NCI-H82 treated with DMSO at 0.1 percent for 48 hours (cell line): ENCODE measurements around the gene POMC.
"Not testable (repeated sequence)": the region's sequence is repeated elsewhere in the genome, so short reads cannot be mapped to it uniquely, and the experiment has no call there.

Experiments used
- DNase-seq: peaks from one replicate; lab custom pipeline; 2025; ENCODE audit not compliant: unreplicated experiment; lab: John Stamatoyannopoulos, UW

The POMC gene

DNA sequence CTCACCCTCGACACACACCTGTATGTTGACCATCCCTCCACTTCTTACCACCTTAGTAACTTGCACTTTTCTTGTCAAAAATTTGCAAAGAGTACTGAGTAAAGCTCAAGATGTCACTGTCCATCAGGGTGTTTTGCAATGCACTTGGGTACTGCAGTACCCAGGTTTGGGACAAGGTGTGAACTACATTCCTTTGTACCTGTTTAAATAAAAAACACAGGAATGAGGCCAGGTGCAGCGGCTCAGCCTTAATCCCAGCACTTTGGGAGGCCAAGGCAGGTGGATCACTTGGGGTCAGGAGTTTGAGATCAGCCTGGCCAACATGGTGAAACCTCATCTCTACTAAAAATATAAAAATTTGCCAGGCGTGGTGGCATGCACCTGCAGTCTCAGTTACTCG, 27.8 kb downstream of the POMC start:
- not testable (repeated sequence) for DNase-seq

DNA sequence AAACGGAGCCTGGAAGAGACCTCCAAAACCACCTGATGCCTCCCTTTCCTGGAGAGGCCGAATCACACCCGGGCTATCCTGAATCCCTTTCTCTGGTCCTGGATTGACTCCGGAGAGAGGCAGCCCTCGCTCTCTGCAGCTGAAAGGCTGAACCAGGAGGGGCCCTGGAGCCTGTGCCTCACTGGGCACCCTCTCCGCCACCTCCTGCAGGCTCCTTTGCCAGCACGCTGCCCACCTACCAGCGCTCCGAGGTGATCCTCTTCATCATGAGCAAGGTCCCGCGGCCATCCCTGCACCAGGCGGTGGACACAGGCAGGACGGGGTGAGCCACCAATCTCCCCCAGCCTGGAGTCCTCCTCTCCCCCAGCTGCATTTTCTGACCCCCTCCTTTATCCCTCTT, 35.7 kb downstream of the POMC start:
- DNase-seq = no peak

DNA sequence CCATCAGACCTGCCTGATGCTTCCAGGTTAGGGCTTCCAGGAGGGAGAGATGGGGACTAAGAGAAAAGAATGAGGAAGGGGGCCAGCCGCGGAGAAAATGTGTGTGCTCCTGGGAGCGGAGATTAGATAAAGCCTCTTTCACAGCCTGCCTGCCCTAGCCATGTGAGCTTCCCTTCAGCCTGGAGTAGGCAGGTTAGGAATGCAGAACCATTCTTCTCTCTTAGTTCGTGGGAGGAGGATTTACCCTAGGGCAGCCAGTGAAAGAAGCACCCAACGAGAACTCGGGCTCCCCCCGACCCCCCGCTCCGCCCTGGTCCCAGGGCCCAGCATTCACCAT, 36.1 kb downstream of the POMC start:
- DNase-seq = no peak

DNA sequence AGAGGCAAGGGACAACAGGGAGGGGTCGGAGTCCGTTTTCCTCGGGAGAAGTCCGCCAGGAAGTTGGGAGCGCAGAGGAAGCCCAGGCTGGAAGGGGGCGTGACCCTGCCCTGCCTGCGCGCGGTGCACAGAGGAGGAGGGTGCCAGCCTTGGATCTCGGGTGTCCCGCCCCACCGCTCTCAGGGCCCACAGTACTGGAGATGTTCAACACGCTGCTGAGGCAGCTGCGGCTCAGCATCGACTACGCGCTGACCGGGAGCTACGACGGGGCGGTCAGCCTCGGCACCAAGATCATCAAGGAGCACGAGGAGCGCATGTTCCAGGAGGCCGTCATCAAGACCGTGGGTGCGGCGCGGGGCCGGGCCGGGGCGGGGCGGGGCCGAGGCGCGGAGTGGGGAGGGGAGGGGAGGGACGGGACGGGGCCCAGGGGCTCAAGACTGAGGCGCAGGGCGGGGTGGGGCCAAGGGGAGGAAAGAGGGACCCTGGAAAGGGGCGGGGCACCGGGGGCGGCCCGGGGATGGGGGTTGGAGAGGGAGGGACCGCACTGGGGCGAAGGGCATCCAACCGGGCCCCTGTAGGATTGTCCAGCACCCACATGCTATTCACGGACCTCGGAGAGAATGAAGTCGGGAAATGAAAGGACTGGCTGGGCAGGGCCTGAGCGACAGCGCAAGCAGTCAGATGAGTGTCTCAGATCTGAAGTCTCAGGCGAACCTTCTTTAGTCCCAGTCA, 36.6 kb downstream of the POMC start:
- DNase-seq = no peak

DNA sequence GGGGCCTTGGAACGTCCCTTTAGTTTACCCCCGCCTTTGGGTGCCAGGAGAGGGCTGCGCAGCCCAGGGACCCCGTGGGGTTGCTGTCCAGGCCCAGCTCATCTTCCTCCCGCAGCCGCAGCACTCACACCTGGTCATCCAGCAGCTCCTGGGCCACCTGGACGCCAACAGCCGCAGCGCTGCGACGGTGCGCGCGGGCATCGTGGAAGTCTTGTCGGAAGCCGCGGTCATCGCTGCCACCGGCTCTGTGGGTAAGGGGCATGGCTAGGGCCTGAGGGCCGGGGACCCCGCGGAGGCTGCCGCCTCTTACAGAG, 37.2 kb downstream of the POMC start:
- no peak for DNase-seq

DNA sequence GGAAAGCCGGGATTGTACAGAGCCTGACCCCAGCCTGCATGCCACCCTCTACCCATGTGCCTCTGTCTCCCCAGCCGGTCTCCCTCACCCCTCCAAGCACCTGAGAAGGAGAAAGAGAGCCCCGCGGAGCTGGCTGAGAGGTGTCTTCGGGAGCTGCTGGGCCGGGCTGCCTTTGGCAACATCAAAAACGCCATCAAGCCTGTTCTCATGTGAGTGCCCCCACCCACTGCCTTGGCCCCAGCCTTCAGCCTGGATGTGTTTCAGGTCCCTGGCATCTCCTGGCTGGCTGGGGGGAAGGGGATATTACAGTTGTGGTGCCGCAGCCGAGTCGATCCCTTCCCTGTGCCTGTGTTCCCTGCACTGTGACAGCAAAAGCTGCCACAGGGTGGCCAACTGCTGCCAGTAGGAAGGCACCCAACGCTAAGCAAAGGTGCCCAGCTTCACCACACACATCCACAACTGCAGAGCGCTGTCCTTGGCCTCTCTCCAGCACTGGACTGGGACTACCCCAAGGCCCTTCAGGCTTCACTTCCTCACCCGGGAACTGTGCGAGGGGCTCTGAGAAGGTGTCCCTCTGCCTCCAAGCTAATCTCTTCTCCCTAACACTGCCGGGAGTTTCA, 38.4 kb downstream of the POMC start:
- no peak for DNase-seq

DNA sequence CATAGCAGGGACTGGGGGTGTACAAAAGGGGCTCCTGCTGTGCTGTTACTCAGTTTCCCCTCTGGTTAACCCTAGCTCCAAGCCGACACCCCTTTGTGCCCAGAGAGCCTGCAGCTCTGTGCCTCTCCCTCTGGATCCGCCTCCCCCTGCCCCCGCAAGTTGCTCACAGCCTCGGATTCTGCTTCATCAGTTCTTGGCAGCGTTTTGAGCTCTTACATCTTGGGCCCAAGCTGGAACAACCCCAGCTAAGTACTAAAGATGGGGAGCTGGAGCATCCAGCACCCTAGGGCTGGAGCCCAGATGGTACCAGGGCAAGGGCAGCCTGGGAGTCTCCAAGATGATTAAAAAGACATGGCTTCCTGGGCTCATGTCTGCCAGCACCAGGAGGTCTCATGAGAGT, 40.7 kb downstream of the POMC start:
- no peak for DNase-seq

DNA sequence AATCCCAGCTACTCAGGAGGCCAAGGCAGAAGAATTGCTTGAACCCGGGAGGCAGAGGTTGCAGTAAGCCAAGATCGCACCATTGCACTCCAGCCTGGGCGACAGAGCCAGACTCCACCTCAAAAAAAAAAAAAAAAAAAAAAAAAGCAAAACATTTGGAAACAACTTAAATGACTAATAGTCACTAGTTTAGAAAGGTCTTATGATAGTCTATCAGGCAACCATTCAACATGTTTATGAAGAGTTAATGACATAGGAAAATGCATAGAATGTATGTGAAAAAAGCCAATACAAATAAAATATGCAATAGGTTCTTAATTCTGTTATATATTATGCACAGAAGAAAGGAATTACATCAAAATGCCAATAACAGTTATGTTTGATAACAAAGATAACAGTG, 41.3 kb downstream of the POMC start:
- not testable (repeated sequence) for DNase-seq

DNA sequence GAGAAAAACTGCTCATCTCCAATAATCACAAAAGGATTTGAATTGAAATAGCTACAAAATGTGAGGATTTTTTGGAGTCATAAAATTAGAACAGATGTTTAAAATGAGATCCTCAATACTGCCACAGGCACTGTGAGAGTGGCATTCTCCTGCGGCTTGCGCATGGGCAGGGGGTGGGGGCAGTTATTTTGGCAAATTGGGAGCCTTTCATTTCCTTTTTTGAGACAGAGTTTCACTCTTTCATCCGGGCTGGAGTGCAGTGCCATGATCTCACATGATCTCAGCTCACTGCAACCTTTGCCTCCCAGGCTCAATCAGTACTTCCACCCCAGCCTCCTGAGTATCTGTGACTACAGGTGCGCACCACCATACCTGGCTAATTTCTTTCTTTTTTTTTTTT, 42.4 kb downstream of the POMC start:
- DNase-seq = no peak

DNA sequence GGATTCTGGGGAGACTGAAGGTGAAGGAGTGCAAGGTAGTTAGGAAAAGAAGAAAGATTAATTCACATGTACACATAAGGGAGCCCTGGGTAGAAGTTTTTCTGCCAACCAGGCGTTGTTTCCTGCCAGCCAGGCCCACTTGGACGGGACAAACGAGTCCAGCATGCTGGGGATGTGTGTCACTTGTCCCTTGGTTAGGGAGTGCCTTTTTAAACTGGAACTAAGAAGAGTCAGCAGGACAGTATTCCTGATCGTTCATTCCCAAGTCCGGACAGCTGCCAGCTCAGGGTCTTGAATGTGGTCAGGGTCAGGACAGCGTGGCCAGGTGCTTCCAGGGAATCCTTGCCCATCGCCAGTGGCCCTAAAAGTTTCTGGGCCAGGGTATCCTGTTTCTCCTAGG, 43.2 kb downstream of the POMC start:
- no peak for DNase-seq

DNA sequence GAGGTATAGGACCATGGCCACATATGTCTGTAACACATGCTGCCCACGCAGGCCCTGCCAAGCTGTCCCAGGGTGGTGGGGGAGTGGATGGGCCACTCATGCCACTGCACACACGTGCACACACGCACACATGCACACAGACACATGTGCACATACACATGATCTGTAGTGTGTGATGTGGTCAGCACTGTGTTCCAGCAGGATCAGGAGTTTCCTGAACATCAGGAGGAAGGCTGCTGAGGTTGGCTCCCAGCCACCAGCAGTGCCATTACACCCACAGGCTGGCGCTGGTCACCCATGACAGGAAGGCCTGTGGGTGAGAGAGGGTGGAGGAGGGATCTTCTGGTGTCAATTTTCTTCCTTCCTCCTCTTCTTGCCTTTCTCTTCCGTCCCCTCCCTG, 44.7 kb downstream of the POMC start:
- no peak for DNase-seq

DNA sequence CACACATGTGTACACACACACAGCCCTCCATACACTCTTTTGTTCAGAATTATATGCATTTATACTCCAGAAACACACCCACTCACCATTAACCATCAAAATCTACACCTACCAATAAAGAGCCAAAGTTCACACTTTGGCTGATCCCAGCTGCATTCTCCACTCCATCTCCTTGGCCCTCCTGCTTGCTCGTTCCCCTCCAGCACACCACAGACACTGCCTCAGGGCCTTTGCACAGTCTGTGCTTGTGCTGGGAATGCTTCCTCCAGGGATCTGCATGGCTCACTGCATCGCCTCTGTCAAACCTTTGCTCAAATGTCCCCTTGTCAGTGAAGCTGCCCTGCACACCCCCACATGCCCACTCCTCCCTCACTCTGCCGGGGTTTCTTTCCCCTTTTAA, 46.0 kb downstream of the POMC start:
- no peak for DNase-seq

DNA sequence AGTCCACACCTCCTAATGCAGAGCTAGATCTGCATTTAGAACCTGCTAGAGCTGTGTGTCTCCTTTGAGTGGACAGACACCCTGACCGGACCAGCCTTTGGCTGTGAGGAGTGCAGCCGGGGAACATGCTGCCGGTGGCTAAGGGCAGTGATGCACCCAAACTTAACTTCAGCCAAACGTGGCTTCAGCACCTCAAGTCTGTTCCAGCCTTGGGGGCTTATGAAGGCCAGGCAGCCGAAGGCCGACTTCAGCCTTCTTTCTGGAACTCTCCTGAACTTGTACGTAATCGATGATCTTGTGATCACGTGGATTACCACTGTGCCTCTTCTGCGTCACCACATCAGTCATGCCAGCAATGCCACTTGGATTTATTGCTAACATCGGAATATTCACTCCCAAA, 49.1 kb downstream of the POMC start:
- DNase-seq = no peak

DNA sequence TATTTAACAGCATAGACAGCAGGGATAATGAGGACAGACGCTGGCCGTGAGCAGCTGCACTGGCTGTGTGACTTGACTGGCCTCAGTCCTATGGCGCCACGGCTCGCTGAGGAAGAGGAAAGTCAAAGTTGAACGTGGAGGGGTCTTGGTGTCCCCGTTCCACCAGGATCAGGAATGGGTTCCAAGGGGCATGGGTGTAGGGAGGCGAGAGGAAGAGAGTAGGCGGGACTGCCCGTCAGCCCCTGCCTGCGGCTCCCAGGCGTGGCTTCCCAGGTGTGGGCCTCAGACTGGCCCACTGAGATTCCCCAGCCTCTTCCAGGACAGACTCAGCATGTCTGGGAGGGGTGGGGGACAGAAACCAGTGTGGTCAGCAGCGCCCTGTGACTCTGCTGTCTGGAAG, 51.4 kb downstream of the POMC start:
- no peak for DNase-seq

DNA sequence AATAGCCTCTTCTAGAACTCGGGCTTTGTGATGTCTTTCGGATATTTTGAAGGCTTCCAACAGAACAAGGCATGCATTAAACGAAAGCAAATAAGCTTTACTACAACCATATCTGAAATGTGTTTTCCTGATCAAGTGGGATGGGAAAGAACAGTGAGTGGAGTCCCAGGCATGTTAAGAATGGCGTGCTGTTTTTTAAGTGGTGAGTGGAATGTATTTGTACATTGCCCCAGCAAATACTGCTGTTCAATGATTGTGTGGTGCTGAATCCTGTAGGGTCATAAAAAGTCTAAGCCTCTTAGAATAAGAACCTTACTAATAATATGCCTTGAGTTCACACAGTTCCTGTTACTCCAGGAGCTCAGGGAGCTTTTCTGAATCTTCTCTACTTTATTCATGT, 52.5 kb downstream of the POMC start:
- peak; percentile 35 for DNase-seq

DNA sequence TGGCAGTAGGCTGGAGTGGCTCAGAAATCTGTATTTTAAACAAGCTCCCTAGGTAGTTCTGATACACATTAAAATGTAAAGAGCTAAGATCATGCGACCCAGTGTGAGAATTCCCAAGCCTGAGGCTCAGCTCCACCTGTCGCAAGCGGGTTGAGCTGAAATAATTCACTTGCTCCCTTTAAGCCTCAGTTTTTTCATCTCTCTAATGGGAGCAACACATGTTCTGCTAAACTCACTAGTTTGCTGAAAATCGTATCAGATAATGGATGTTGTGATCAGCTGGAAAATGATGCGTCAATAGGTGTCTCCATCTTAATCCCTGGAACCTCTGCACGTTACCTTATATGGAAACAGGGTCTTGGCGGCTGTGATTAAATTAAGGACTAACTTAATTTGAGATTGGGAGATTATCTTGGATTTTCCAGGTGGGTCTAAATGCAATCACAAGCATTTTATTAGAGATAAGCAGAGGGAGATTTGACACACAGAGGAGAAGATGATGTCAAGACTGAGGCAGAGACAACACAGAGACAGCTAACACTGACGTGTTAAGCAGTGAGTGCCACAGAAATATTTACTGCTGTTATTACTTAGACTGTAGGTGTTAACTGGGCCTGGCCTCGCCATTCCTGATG, 53.0 kb downstream of the POMC start:
- peak; percentile 86 for DNase-seq

DNA sequence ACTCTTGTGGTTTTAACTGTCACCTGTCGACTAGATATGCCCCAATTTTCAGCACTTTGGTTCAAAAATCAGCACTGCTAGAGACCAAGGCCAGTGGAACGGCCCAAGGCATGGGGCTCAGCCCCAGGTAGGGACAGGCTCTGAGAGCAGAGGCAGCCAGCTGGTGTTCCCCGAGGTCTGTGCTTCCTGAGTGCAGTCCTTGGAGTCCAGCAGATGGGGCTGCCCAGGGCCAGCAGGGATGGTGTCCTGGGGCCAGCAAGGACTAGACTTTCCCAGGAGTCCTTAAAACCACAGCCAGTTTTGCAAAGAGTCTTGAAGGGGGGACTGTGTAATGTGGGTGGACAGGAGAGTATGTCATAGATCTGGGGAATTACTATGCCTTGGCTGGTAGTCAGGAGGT, 56.3 kb downstream of the POMC start:
- no peak for DNase-seq
